Mesenchymal stem cell (in vitro differentiated cells and primary cell): Measurements from ENCODE around the gene HTR2B.

Experiments used
- DNase-seq: peaks from one replicate; pipeline ENCODE4 v3.0.0-alpha.2; 2013
- H2AFZ ChIP-seq: one replicate; pipeline ENCODE4 v1.6.1; 2013; ENCODE audit warnings: low read depth, mild to moderate bottlenecking, control low read depth, inconsistent platforms, low read length, moderate library complexity
- H2AK5ac ChIP-seq: 2 replicates; pipeline ENCODE4 v1.6.1; 2013; ENCODE audit warnings: low read length, moderate library complexity, mild to moderate bottlenecking, inconsistent platforms; ENCODE audit not compliant: severe bottlenecking
- H2BK120ac ChIP-seq: one replicate; pipeline ENCODE4 v1.6.1; 2013; ENCODE audit warnings: low read depth, mild to moderate bottlenecking, inconsistent platforms, low read length, moderate library complexity
- H2BK12ac ChIP-seq, 2 experiments: one replicate each; pipeline ENCODE4 v1.6.1; 2013; ENCODE audit warnings: inconsistent platforms in 2 of 2, low read length in 2 of 2, mild to moderate bottlenecking in 2 of 2, moderate library complexity in 2 of 2, control low read depth in 1 of 2
- H2BK15ac ChIP-seq: one replicate; pipeline ENCODE4 v1.6.1; 2013; ENCODE audit warnings: mild to moderate bottlenecking, low read depth, inconsistent platforms; ENCODE audit not compliant: poor library complexity, severe bottlenecking
- H2BK5ac ChIP-seq: 2 replicates; pipeline ENCODE4 v1.6.1; 2013; ENCODE audit warnings: low read depth, mild to moderate bottlenecking, low read length, control low read depth, inconsistent platforms; ENCODE audit not compliant: poor library complexity, severe bottlenecking
- H3K14ac ChIP-seq, 2 experiments: one replicate each; pipeline ENCODE4 v1.6.1; 2013; ENCODE audit warnings: inconsistent platforms in 2 of 2, low read length in 2 of 2, control low read depth in 1 of 2, mild to moderate bottlenecking in 1 of 2, moderate library complexity in 1 of 2
- H3K18ac ChIP-seq, 2 experiments: one replicate each; pipeline ENCODE4 v1.6.1; 2013; ENCODE audit warnings: inconsistent platforms in 2 of 2, low read length in 2 of 2, control low read depth in 1 of 2, low read depth in 1 of 2, mild to moderate bottlenecking in 1 of 2
- H3K23ac ChIP-seq, 2 experiments: one replicate each; pipeline ENCODE4 v1.6.1; 2013; ENCODE audit warnings: inconsistent platforms in 2 of 2, low read length in 2 of 2, mild to moderate bottlenecking in 2 of 2, moderate library complexity in 2 of 2, control low read depth in 1 of 2
- H3K27ac ChIP-seq: 2 replicates; pipeline ENCODE4 v1.5.1; 2013; ENCODE audit warnings: mild to moderate bottlenecking, moderate library complexity, low read length, control low read depth, inconsistent platforms; ENCODE audit not compliant: poor library complexity, severe bottlenecking
- H3K27me3 ChIP-seq, 2 experiments: 2 replicates each; pipeline versions ENCODE4 v1.6.1 to v1.7.0; 2013; ENCODE audit warnings: low read length in 2 of 2, mild to moderate bottlenecking in 2 of 2, moderate library complexity in 2 of 2, control low read depth in 1 of 2, inconsistent platforms in 1 of 2; ENCODE audit not compliant: control insufficient read depth in 1 of 2, insufficient read depth in 1 of 2
- H3K36me3 ChIP-seq, 2 experiments: 2 replicates each; pipeline versions ENCODE4 v1.6.1 to v1.7.0; 2013; ENCODE audit warnings: low read length in 2 of 2, control low read depth in 1 of 2, inconsistent platforms in 1 of 2, low read depth in 1 of 2, mild to moderate bottlenecking in 1 of 2; ENCODE audit not compliant: insufficient read depth in 2 of 2, control insufficient read depth in 1 of 2
- H3K4ac ChIP-seq, 2 experiments: one replicate each; pipeline ENCODE4 v1.6.1; 2013; ENCODE audit warnings: inconsistent platforms in 2 of 2, low read length in 2 of 2, mild to moderate bottlenecking in 2 of 2, moderate library complexity in 2 of 2, control low read depth in 1 of 2, low read depth in 1 of 2
- H3K4me1 ChIP-seq: 2 replicates; pipeline ENCODE4 v1.6.1; 2013; ENCODE audit warnings: low read depth, low read length, control low read depth; ENCODE audit not compliant: control insufficient read depth, insufficient read depth
- H3K4me2 ChIP-seq: 2 replicates; pipeline ENCODE4 v1.6.1; 2013; ENCODE audit warnings: low read length, mild to moderate bottlenecking, inconsistent platforms; ENCODE audit not compliant: poor library complexity, severe bottlenecking
- H3K4me3 ChIP-seq, 2 experiments: 2 replicates each; pipeline versions ENCODE4 v1.5.1 to v1.7.0; 2013; ENCODE audit warnings: low read length in 2 of 2, mild to moderate bottlenecking in 2 of 2, control low read depth in 1 of 2, low read depth in 1 of 2; ENCODE audit not compliant: insufficient read depth in 1 of 2
- H3K79me1 ChIP-seq: replicated peaks from 2 replicates; pipeline ENCODE4 v1.6.1; 2013; ENCODE audit warnings: mild to moderate bottlenecking, control low read depth, low read length, inconsistent platforms; ENCODE audit not compliant: poor library complexity, severe bottlenecking
- H3K9ac ChIP-seq: 2 replicates; pipeline ENCODE4 v1.7.0; 2013; ENCODE audit warnings: mild to moderate bottlenecking, low read length, moderate library complexity
- H3K9me3 ChIP-seq: 2 replicates; pipeline ENCODE4 v1.7.0; 2013; ENCODE audit warnings: mild to moderate bottlenecking, low read length; ENCODE audit not compliant: control insufficient read depth
- H4K8ac ChIP-seq: one replicate; pipeline ENCODE4 v1.6.1; 2013; ENCODE audit warnings: inconsistent platforms, mild to moderate bottlenecking, low read length, moderate library complexity
- H4K91ac ChIP-seq: one replicate; pipeline ENCODE4 v1.6.1; 2013; ENCODE audit warnings: mild to moderate bottlenecking, low read length, inconsistent platforms
- WGBS: methylation state at CpG from one replicate; pipeline ENCODE4 v1.1.7; 2013; ENCODE audit warnings: mixed read lengths; 5-methylcytosine and 5-hydroxymethylcytosine counted together

The HTR2B gene

GRCh38 chr2:231115651-231116050, 9.2 kb downstream of the HTR2B start:
- H3K14ac ChIP-seq: no peak overlapping the region
- no peak for DNase-seq
- no peak overlapping the region for H2BK15ac ChIP-seq
- no peak overlapping the region for H3K27ac ChIP-seq
- H4K8ac ChIP-seq: no peak overlapping the region
- 100% methylated on average over 2 of the region's 2 CpGs for WGBS
- H2AK5ac ChIP-seq: no peak overlapping the region
- H3K9me3 ChIP-seq: no peaks in the 10 kb centered on the region
- no peaks in the 10 kb centered on the region for H3K27me3 ChIP-seq
- H2BK12ac ChIP-seq: no peak overlapping the region
- H3K23ac ChIP-seq: no peak overlapping the region
- peaks cover 5% of the 10 kb centered on the region for H3K79me1 ChIP-seq
- H4K91ac ChIP-seq: no peak overlapping the region
- H2BK120ac ChIP-seq: no peak overlapping the region
- no peak overlapping the region for H3K4me3 ChIP-seq
- peaks cover 0 to 49% of the 10 kb centered on the region in 2 experiments for H3K36me3 ChIP-seq
- H3K4ac ChIP-seq: peak overlapping the region in 1 of 2 experiments; percentile 37
- no peak overlapping the region for H3K18ac ChIP-seq
- H3K4me2 ChIP-seq: no peak overlapping the region
- no peak overlapping the region for H2AFZ ChIP-seq
- H3K4me1 ChIP-seq: peaks cover 5% of the 10 kb centered on the region
- H2BK5ac ChIP-seq: no peak overlapping the region
- H3K9ac ChIP-seq: no peak overlapping the region

GRCh38 chr2:231113489-231113888, 11.4 kb downstream of the HTR2B start:
- no peak overlapping the region for H3K4me2 ChIP-seq
- H3K4me3 ChIP-seq: no peak overlapping the region
- no peak overlapping the region for H4K8ac ChIP-seq
- H3K14ac ChIP-seq: no peak overlapping the region
- H2AFZ ChIP-seq: no peak overlapping the region
- no peaks in the 10 kb centered on the region for H3K9me3 ChIP-seq
- H4K91ac ChIP-seq: no peak overlapping the region
- H3K36me3 ChIP-seq: peaks cover 2 to 57% of the 10 kb centered on the region in 2 experiments
- no peak overlapping the region for H2BK15ac ChIP-seq
- H3K9ac ChIP-seq: no peak overlapping the region
- no peaks in the 10 kb centered on the region for H3K27me3 ChIP-seq
- H3K4me1 ChIP-seq: peaks cover 3% of the 10 kb centered on the region
- peak overlapping the region; percentile 73 for H2BK120ac ChIP-seq
- no peak overlapping the region for H3K4ac ChIP-seq
- peak overlapping the region; percentile 5 for H3K27ac ChIP-seq
- H3K23ac ChIP-seq: no peak overlapping the region
- peak overlapping the region in 1 of 2 experiments; percentile 29 for H3K18ac ChIP-seq
- H3K79me1 ChIP-seq: peaks cover 6% of the 10 kb centered on the region
- H2BK5ac ChIP-seq: no peak overlapping the region
- H2AK5ac ChIP-seq: no peak overlapping the region
- H2BK12ac ChIP-seq: no peak overlapping the region
- no peak for DNase-seq
- WGBS: 95% methylated on average over 4 of the region's 5 CpGs

GRCh38 chr2:231111987-231112386, 12.9 kb downstream of the HTR2B start:
- H3K4me3 ChIP-seq: no peak overlapping the region
- WGBS: 79% methylated on average over 1 of the region's 1 CpG
- H3K27ac ChIP-seq: peak overlapping the region; percentile 74
- no peak overlapping the region for H3K18ac ChIP-seq
- peak overlapping the region; percentile 39 for H3K9ac ChIP-seq
- H3K79me1 ChIP-seq: peaks cover 11% of the 10 kb centered on the region
- H3K23ac ChIP-seq: no peak overlapping the region
- no peaks in the 10 kb centered on the region for H3K27me3 ChIP-seq
- peak; percentile 52 for DNase-seq
- no peak overlapping the region for H2BK120ac ChIP-seq
- H2BK12ac ChIP-seq: no peak overlapping the region
- no peak overlapping the region for H4K91ac ChIP-seq
- H2BK5ac ChIP-seq: no peak overlapping the region
- H3K36me3 ChIP-seq: peaks cover 2 to 70% of the 10 kb centered on the region in 2 experiments
- H3K4ac ChIP-seq: no peak overlapping the region
- H2AFZ ChIP-seq: no peak overlapping the region
- no peak overlapping the region for H3K14ac ChIP-seq
- no peak overlapping the region for H2AK5ac ChIP-seq
- H3K4me2 ChIP-seq: no peak overlapping the region
- peaks cover 3% of the 10 kb centered on the region for H3K4me1 ChIP-seq
- no peaks in the 10 kb centered on the region for H3K9me3 ChIP-seq
- H2BK15ac ChIP-seq: no peak overlapping the region
- H4K8ac ChIP-seq: no peak overlapping the region

GRCh38 chr2:231110551-231110950, 14.3 kb downstream of the HTR2B start:
- DNase-seq: peak; percentile 58
- 67% methylated on average over 1 of the region's 1 CpG for WGBS
- H3K9me3 ChIP-seq: no peaks in the 10 kb centered on the region

More at GRCh38 chr2:231110551-231110950, 14.3 kb downstream of the HTR2B start:
- H3K27me3 ChIP-seq: no peaks in the 10 kb centered on the region
- peak overlapping the region in 1 of 2 experiments; percentile 37 for H3K4ac ChIP-seq
- no peak overlapping the region for H3K18ac ChIP-seq
- H3K9ac ChIP-seq: peak overlapping the region; percentile 39
- H4K8ac ChIP-seq: no peak overlapping the region
- no peak overlapping the region for H3K4me2 ChIP-seq
- peak overlapping the region in 1 of 2 experiments; percentile 20 for H2BK12ac ChIP-seq
- H4K91ac ChIP-seq: no peak overlapping the region
- no peak overlapping the region for H3K23ac ChIP-seq
- peaks cover 6 to 74% of the 10 kb centered on the region in 2 experiments for H3K36me3 ChIP-seq
- H3K14ac ChIP-seq: no peak overlapping the region
- no peak overlapping the region for H2BK5ac ChIP-seq
- no peak overlapping the region for H2BK120ac ChIP-seq
- no peak overlapping the region for H2AFZ ChIP-seq
- no peak overlapping the region for H2BK15ac ChIP-seq
- peaks cover 5% of the 10 kb centered on the region for H3K4me1 ChIP-seq
- H3K4me3 ChIP-seq: no peak overlapping the region
- H3K27ac ChIP-seq: no peak overlapping the region
- H3K79me1 ChIP-seq: peaks cover 14% of the 10 kb centered on the region
- no peak overlapping the region for H2AK5ac ChIP-seq
